ENCODE data around the gene AIG1.

AIG1 gene

GRCh38 chr6:143362192-143362558 is 301.5 kb downstream of the AIG1 start:
- no peak overlapping the region for H3K27ac Mint-ChIP-seq
- no peaks in the 10 kb centered on the region for H3K27me3 Mint-ChIP-seq
- no peaks in the 10 kb centered on the region for H3K36me3 Mint-ChIP-seq (ENCODE audit: low read depth)
- no peak overlapping the region for H3K4me3 Mint-ChIP-seq
- intact Hi-C loops (cut with micrococcal nuclease), result no loop called here
- no peaks in the 10 kb centered on the region for H3K9me3 Mint-ChIP-seq
- no peaks in the 10 kb centered on the region for H3K4me1 Mint-ChIP-seq (ENCODE audit: low read depth)

GRCh38 chr6:143363299-143363698 is 302.6 kb downstream of the AIG1 start:
- H3K9me3 Mint-ChIP-seq, result no peaks in the 10 kb centered on the region
- H3K4me3 Mint-ChIP-seq, result no peak overlapping the region
- no peaks in the 10 kb centered on the region for H3K27me3 Mint-ChIP-seq
- intact Hi-C loops (cut with micrococcal nuclease), result no loop called here
- H3K4me1 Mint-ChIP-seq (ENCODE audit: low read depth), result peaks cover 5% of the 10 kb centered on the region
- H3K27ac Mint-ChIP-seq, result no peak overlapping the region
- no peaks in the 10 kb centered on the region for H3K36me3 Mint-ChIP-seq (ENCODE audit: low read depth)

DNA sequence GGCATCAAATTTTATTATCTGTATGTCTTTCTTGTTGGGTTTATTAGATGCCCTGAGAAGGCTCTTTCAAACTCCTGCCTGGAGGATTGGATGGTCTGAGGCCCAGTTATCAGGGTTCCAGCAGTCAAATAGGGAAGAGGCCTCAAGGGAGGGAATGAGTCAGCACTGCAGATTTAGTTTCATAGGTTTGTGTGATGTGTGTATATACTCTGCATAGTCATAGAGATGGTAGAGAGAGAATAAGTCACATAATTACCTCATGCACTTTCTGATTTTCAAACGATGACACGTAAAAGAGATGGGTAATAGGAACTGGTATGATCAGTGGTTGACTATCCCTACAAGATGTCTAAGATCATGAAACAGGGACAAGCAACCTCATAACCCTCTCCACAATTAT is 307.7 kb downstream of the AIG1 start:
- H3K4me3 Mint-ChIP-seq, result no peak overlapping the region
- H3K36me3 Mint-ChIP-seq (ENCODE audit: low read depth), result no peaks in the 10 kb centered on the region
- peaks cover 31% of the 10 kb centered on the region for H3K4me1 Mint-ChIP-seq (ENCODE audit: low read depth)
- H3K27me3 Mint-ChIP-seq, result no peaks in the 10 kb centered on the region
- H3K9me3 Mint-ChIP-seq, result no peaks in the 10 kb centered on the region
- no peak overlapping the region for H3K27ac Mint-ChIP-seq
- intact Hi-C loops (cut with micrococcal nuclease), result no loop called here

GRCh38 chr6:143369971-143370370 is 309.3 kb downstream of the AIG1 start:
- H3K9me3 Mint-ChIP-seq, result no peaks in the 10 kb centered on the region
- H3K27me3 Mint-ChIP-seq, result no peaks in the 10 kb centered on the region
- H3K36me3 Mint-ChIP-seq (ENCODE audit: low read depth), result no peaks in the 10 kb centered on the region
- no peak overlapping the region for H3K4me3 Mint-ChIP-seq
- intact Hi-C loops (cut with micrococcal nuclease), result no loop called here
- H3K27ac Mint-ChIP-seq, result no peak overlapping the region
- peaks cover 37% of the 10 kb centered on the region for H3K4me1 Mint-ChIP-seq (ENCODE audit: low read depth)

- no peak overlapping the region for H3K4me3 Mint-ChIP-seq
- peak overlapping the region; percentile 38 for H3K27ac Mint-ChIP-seq
- H3K27me3 Mint-ChIP-seq, result no peaks in the 10 kb centered on the region
- peaks cover 43% of the 10 kb centered on the region for H3K4me1 Mint-ChIP-seq (ENCODE audit: low read depth)
- H3K36me3 Mint-ChIP-seq (ENCODE audit: low read depth), result no peaks in the 10 kb centered on the region
- intact Hi-C loops (cut with micrococcal nuclease), result no loop called here
- peaks cover under 1% of the 10 kb centered on the region for H3K9me3 Mint-ChIP-seq
These were observed 310.2 kb downstream of the AIG1 start for GRCh38 chr6:143370812-143371370.

GRCh38 chr6:143372199-143372882 is 311.7 kb downstream of the AIG1 start:
- intact Hi-C loops (cut with micrococcal nuclease), result no loop called here
- Mint-ChIP-seq H3K36me3 (ENCODE audit: low read depth) (no peaks in the 10 kb centered on the region), H3K27me3 (no peaks in the 10 kb centered on the region), H3K4me1 (ENCODE audit: low read depth) (peaks cover 48% of the 10 kb centered on the region), H3K27ac (peak overlapping the region; percentile 2), H3K9me3 (peaks cover 15% of the 10 kb centered on the region), H3K4me3 (no peak overlapping the region)

GRCh38 chr6:143374014-143374413 is 313.3 kb downstream of the AIG1 start:
- Mint-ChIP-seq H3K4me3 (no peak overlapping the region), H3K36me3 (ENCODE audit: low read depth) (no peaks in the 10 kb centered on the region), H3K9me3 (peaks cover 26% of the 10 kb centered on the region), H3K4me1 (ENCODE audit: low read depth) (peaks cover 39% of the 10 kb centered on the region), H3K27ac (peak overlapping the region; percentile 61), H3K27me3 (no peaks in the 10 kb centered on the region)
- intact Hi-C loops (cut with micrococcal nuclease), result no loop called here

- H3K4me3 Mint-ChIP-seq, result no peak overlapping the region
- peaks cover 34% of the 10 kb centered on the region for H3K4me1 Mint-ChIP-seq (ENCODE audit: low read depth)
- H3K36me3 Mint-ChIP-seq (ENCODE audit: low read depth), result no peaks in the 10 kb centered on the region
- H3K9me3 Mint-ChIP-seq, result peaks cover 26% of the 10 kb centered on the region
- intact Hi-C loops (cut with micrococcal nuclease), result no loop called here
- peaks cover 2% of the 10 kb centered on the region for H3K27me3 Mint-ChIP-seq
- H3K27ac Mint-ChIP-seq, result peak overlapping the region; percentile 35
These were observed 314.4 kb downstream of the AIG1 start for GRCh38 chr6:143375022-143375585.

GRCh38 chr6:143376375-143376774 is 315.7 kb downstream of the AIG1 start:
- H3K27ac Mint-ChIP-seq, result no peak overlapping the region
- no peaks in the 10 kb centered on the region for H3K36me3 Mint-ChIP-seq (ENCODE audit: low read depth)
- H3K4me3 Mint-ChIP-seq, result no peak overlapping the region
- intact Hi-C loops (cut with micrococcal nuclease), result no loop called here
- peaks cover 26% of the 10 kb centered on the region for H3K9me3 Mint-ChIP-seq
- peaks cover 2% of the 10 kb centered on the region for H3K27me3 Mint-ChIP-seq
- H3K4me1 Mint-ChIP-seq (ENCODE audit: low read depth), result peaks cover 29% of the 10 kb centered on the region

GRCh38 chr6:143376861-143377260 is 316.2 kb downstream of the AIG1 start:
- no peak overlapping the region for H3K4me3 Mint-ChIP-seq
- H3K9me3 Mint-ChIP-seq, result peaks cover 26% of the 10 kb centered on the region
- H3K36me3 Mint-ChIP-seq (ENCODE audit: low read depth), result no peaks in the 10 kb centered on the region
- intact Hi-C loops (cut with micrococcal nuclease), result no loop called here
- H3K4me1 Mint-ChIP-seq (ENCODE audit: low read depth), result peaks cover 29% of the 10 kb centered on the region
- H3K27ac Mint-ChIP-seq, result no peak overlapping the region
- H3K27me3 Mint-ChIP-seq, result peaks cover 2% of the 10 kb centered on the region

GRCh38 chr6:143385636-143386035 is 324.9 kb downstream of the AIG1 start:
- H3K4me3 Mint-ChIP-seq, result no peak overlapping the region
- H3K4me1 Mint-ChIP-seq (ENCODE audit: low read depth), result no peaks in the 10 kb centered on the region
- H3K36me3 Mint-ChIP-seq (ENCODE audit: low read depth), result no peaks in the 10 kb centered on the region
- no peaks in the 10 kb centered on the region for H3K27me3 Mint-ChIP-seq
- peaks cover 9% of the 10 kb centered on the region for H3K9me3 Mint-ChIP-seq
- no peak overlapping the region for H3K27ac Mint-ChIP-seq
- intact Hi-C loops (cut with micrococcal nuclease), result no loop called here

- Mint-ChIP-seq H3K4me3 (no peak overlapping the region), H3K36me3 (ENCODE audit: low read depth) (no peaks in the 10 kb centered on the region), H3K27ac (no peak overlapping the region), H3K27me3 (no peaks in the 10 kb centered on the region), H3K9me3 (peaks cover 9% of the 10 kb centered on the region), H3K4me1 (ENCODE audit: low read depth) (no peaks in the 10 kb centered on the region)
- intact Hi-C loops (cut with micrococcal nuclease), result no loop called here
These were observed 329.6 kb downstream of the AIG1 start for GRCh38 chr6:143390278-143390677.
